Liver (tissue), 3 donors: ENCODE data around the gene ZW10.

Experiments
- CTCF ChIP-seq: fragments of 150-350 bp; IDR thresholded peaks from 2 replicates; pipeline ENCODE4 v1.5.1; 2017; ENCODE audit warnings: improper control_type of control experiment, low read depth, low read length; ENCODE audit not compliant: missing input control
- JUND ChIP-seq, 2 donors: IDR thresholded peaks; 2 replicates each; pipeline ENCODE4 v1.6.1; 2016; ENCODE audit warnings: antibody characterized with exemption in 2 of 2
- MAX ChIP-seq: IDR thresholded peaks from 2 replicates; pipeline ENCODE4 v1.6.1; 2016; ENCODE audit warnings: antibody characterized with exemption
- REST ChIP-seq: IDR thresholded peaks from 2 replicates; pipeline ENCODE4 v1.6.1; 2016; ENCODE audit warnings: antibody characterized with exemption, mild to moderate bottlenecking
- YY1 ChIP-seq: IDR thresholded peaks from 2 replicates; pipeline ENCODE4 v1.6.1; 2016; ENCODE audit warnings: antibody characterized with exemption, mild to moderate bottlenecking
- donor health status: healthy.
- donor health status: healthy.

GRCh38 chr11:113773416-113774173 is at the start of gene ZW10:
- TF ChIP-seq CTCF (peak; percentile 63), MAX (peak; percentile 47), JUND (IDR thresholded peaks at IDR 0.05) (peak; percentile 48 to 70), YY1 (peak; percentile 91), REST (peak; percentile 52)
